ENCODE data around the gene RSRC1.

- TF ChIP-seq CTCF (optimal IDR thresholded peaks at IDR 0.05 in 1 of 3, IDR thresholded peaks at IDR 0.05 in 1 of 3, conservative IDR thresholded peaks at IDR 0.05 in 1 of 3; ENCODE audit: extremely low read depth in 1 of 3, insufficient read depth in 2 of 3, low read length in 3 of 3) (no peak), EZH2 (IDR thresholded peaks at IDR 0.05; ENCODE audit: low read length) (no peak)
These were observed 51.1 kb downstream of the RSRC1 start for GRCh38 chr3:158160958-158161357.

Data from keratinocyte (primary cell).